GM21786 (cell line): ENCODE data around the gene COG5.

Source experiments
- ATAC-seq: cut with Tn5 transposase; IDR thresholded peaks from one replicate; pipeline ENCODE4 v1.9.1; 2021; ENCODE audit not compliant: unreplicated experiment

The COG5 gene

GRCh38 chr7:107563775-107564552 is at the start of gene COG5, which contains the start of gene DUS4L:
Gene COG5, minus strand, starts transcription at chr7:107563920. Its CDS starts 24 bp downstream, at chr7:107563896.
Gene DUS4L, plus strand, starts transcription at chr7:107563971. Its CDS starts 3,100 bp downstream, at chr7:107567071.
- peak; percentile 97 for ATAC-seq

- no peak for ATAC-seq
Observed at GRCh38 chr7:107613439-107613838, 49.7 kb upstream of the COG5 start.

GRCh38 chr7:107610323-107610722 is 46.6 kb upstream of the COG5 start:
- ATAC-seq = no peak

- no peak for ATAC-seq
Observed at GRCh38 chr7:107609811-107610261, 46.1 kb upstream of the COG5 start.

GRCh38 chr7:107606303-107606702 is 42.6 kb upstream of the COG5 start:
- ATAC-seq = no peak

- no peak for ATAC-seq
Observed at GRCh38 chr7:107605218-107605815, 41.6 kb upstream of the COG5 start.

- no peak for ATAC-seq
Observed at GRCh38 chr7:107600816-107601215, 37.1 kb upstream of the COG5 start.

GRCh38 chr7:107599262-107599661 is 35.5 kb upstream of the COG5 start:
- ATAC-seq = no peak

- no peak for ATAC-seq
Observed at GRCh38 chr7:107597953-107598352, 34.2 kb upstream of the COG5 start.

- ATAC-seq = no peak
Observed at GRCh38 chr7:107597582-107597916, 33.8 kb upstream of the COG5 start.

- ATAC-seq = no peak
Observed at GRCh38 chr7:107596881-107597581, 33.3 kb upstream of the COG5 start.

- no peak for ATAC-seq
Observed at GRCh38 chr7:107594961-107595737, 31.4 kb upstream of the COG5 start.

- no peak for ATAC-seq
Observed at GRCh38 chr7:107593025-107593410, 29.3 kb upstream of the COG5 start.

GRCh38 chr7:107592361-107593024 is 28.8 kb upstream of the COG5 start:
- ATAC-seq = no peak

GRCh38 chr7:107591421-107591820 is 27.7 kb upstream of the COG5 start:
- ATAC-seq = no peak

- no peak for ATAC-seq
Observed at GRCh38 chr7:107588529-107589130, 24.9 kb upstream of the COG5 start.

- ATAC-seq = no peak
Observed at GRCh38 chr7:107584716-107585115, 21.0 kb upstream of the COG5 start.

GRCh38 chr7:107582875-107583274 is 19.2 kb upstream of the COG5 start:
- no peak for ATAC-seq

- no peak for ATAC-seq
Observed at GRCh38 chr7:107581387-107582013, 17.8 kb upstream of the COG5 start.
